OCI-M1 (cell line): ENCODE measurements around the gene GCGR.
"Not testable (repeated sequence)": the region's sequence is repeated elsewhere in the genome, so short reads cannot be mapped to it uniquely, and the experiment has no call there.

Experiments used
- DNase-seq: peaks from one replicate; lab custom pipeline; 2025; lab: John Stamatoyannopoulos, UW

The GCGR gene

DNA sequence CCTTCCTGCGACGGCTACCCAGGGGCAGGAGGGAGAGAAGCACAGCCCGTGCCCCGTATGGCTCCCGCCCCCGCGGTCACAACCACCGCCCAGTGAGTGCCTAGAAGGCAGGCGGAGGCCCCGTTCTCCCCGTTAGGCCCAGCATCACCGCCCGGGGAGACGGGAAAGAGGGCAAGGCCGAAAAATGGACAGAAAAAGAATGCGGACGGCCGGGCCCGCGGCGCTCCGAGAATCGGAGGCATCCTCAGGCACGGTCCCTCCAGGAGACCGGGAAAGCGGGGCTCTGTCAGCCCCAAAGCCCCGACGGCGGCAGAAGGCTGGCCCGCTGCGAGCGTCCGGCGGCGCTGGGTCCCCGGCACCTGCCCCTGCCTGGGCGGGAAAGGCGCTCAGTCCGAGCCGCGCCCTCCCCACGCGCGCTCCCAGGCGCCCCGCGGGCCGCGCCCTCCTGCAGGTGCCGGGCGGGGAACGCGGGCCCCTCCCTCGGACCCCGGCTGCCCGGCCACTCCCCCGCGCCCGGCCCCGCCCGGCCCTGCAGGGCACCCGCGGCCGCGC, 28.7 kb downstream of the GCGR start:
- peak; percentile 73 for DNase-seq

DNA sequence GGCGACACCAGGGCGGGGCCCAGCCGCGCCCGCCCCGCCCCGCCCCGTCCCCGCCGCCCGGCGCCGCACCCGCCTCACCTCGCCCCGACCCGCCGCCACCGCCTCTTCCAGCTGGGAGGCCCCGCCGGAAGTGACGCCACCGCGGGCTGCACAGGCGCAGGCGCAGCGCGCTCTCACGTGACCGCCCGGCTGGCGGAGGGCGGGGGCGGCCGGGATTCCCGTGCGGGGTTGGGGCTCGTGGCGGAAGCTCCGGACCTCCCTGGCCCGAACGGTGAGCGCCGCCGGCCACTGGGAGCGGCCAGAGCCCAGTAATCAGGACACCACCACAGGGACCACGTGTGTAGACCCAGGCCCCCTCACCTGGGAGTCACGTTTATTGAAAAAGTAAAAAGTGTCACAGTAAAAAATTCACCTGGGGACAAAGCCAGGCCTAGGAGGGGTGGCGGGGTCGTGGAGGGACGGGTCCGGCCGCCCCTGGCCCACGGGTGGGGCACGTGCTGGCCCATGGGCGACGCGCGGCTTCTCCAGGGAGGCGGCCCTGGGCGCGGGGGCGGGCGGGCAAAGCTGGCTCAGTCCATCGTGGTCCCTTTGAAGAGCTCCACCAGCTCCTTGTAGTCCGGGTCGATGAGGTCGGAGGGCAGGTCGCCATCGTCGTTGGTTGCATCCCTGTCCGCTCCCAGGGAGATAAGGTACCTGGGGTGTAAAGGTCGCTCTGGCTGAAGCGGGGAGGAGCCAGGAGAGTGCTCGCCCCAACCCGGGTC, 29.4 kb downstream of the GCGR start, which contains the start of gene MCRIP1:
Gene MCRIP1, minus strand, starts transcription at position 132 of the 761 bp plus-strand sequence. CDS start 8,785 bp downstream, outside the sequence.
- peak; percentile 96 for DNase-seq

- no peak for DNase-seq
Observed at GRCh38 chr17:81833921-81834830, 30.2 kb downstream of the GCGR start.

DNA sequence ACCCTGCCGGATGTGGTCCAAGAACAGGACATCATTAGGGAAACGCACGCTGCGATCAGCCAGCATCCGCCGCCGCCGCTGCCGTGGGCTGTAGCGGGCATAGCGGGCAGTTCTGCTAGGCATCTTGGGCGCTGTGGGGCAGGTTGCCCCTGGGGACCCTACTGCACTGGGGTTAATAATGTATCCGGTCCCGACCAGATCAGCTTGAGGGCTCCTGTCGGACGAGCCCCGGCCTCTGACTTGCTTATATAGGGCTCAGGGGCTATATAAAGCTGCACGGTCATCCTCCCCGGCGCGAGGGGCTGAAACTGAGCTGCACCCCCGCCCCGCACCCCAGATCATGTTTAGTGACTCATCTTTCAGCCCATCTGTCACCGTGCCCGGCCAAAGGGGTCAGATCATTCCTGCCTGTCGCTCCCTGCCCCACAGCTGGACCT, 30.9 kb downstream of the GCGR start, which contains the start of gene PPP1R27:
Gene PPP1R27, minus strand, starts transcription at position 220 of the 437 bp plus-strand sequence. Its CDS starts 97 bp downstream, at position 123.
- no peak for DNase-seq

- peak; percentile 10 for DNase-seq
Observed at GRCh38 chr17:81837641-81838040, 33.7 kb downstream of the GCGR start.

GRCh38 chr17:81838753-81839255, 34.9 kb downstream of the GCGR start:
- no peak for DNase-seq

DNA sequence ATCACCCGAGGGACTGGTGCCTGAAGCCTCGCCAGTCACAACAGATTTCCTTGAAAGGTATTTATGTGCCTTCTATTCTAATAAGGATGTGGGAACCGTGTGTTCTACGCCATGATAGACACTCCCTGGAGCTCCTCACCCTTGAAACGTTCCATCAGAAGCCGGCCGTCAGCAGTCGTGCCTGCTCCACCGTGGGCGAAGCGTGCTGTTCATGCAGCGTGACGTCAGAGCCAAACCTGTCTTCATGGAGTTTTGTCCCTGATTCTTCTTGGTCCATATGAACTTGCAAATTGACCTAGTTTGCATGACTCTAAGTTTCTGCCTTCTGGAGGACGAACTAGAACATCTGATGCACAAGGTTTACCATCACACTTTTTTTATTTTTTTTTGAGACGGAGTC, 35.4 kb downstream of the GCGR start:
- DNase-seq = no peak

DNA sequence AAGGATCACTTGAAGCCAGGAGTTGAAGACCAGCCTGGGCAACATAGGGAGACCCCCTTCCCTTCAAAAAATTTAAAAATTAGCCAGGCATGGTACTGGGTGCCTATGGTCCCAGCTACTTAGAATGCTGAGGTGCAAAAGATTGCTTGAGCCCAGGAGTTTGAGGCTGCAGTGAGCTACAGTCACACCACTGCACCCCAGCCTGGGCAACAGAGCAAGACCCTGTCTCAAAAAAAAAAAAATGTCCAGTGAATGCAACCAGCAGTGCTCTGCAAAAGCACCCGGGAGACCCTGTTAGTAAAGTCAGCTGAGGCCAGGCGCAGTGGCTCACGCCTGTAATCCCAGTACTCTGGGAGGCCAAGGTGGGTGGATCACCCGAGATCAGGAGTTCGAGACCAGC, 36.1 kb downstream of the GCGR start:
- not testable (repeated sequence) for DNase-seq

- no peak for DNase-seq
Observed at GRCh38 chr17:81840826-81841778, 37.2 kb downstream of the GCGR start.

GRCh38 chr17:81841866-81842265, 37.9 kb downstream of the GCGR start:
- no peak for DNase-seq

DNA sequence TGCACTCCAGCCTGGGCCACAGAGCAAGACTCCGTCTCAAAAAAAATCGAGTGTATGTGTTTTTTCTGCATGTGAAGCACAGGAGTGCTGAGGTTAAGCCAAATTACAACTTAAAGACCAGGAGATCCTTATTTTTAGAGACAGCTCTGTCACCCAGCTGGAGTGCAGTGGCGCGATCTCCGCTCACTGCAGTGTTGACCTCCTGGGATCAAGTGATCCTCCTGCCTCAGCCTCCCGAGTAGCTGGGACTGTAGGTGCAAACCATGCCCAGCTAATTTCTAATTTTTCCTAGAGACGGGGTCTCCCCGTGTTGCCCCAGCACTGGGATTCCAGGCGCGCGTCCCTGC, 38.4 kb downstream of the GCGR start:
- no peak for DNase-seq

DNA sequence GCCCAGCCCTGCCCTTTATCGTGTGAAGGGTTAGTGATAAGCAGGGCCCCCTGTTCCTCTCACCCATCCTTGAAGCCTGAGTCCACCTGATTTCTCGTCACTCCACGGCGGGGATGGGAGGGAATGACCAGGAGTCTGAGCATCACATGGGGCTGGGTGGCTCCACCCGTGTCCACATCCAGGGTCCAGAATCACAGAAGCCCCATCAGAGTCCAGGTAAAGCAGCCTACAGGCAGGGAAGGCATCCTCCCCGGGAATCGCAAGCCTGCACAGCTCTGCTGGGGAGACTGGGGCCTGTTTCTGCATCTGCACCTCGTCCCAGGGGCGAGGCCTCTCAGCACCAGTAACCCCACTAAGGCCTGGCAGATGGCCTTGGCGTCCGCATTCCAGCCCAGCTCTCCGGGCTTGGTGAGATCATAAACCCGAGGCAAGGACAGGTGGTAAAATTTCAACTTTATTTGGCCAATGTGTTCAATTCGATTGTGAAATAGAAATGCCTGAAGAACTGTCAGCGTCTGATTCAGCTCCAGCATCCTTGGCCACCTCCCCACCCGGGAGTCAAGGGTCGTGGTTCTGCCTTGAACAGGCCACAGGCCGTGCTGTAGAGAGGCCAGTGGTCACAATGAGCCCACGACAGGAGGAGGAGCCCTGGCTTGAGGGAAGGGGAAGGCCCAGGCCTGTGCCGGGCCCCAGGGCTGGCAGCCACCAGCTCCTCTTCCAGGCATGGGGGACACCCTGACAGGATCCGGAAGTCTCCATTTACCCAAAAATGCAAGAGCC, 39.0 kb downstream of the GCGR start:
- no peak for DNase-seq

DNA sequence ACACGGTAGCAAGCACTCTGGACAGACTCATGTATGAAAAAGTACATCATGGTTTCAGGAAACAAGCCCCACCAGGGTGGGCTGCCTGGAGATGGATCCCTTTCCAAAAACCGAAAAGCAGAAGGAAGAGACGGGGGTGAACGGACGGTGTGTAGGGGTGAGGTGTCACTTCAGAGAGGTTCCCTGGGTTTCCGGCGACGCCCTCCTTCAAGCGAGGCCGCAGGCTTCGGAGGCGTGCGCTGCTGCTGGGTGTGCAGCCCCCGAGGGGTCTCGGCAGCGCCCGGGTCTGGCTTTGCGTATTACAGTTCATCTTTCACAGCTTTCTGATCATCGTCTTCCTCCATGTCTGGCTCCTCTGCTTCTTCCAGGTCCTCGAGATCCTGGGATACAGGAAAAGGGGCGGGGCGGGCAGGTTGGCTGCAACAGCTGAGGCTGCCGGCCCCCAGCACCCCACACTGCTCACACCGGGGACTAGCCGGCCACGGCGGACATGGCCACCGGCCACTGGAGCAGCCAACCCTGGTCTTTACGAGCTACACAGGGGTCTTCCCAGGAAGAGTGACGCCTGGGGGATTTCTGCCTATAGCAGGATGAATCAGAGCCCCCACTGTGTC, 39.9 kb downstream of the GCGR start:
- DNase-seq = no peak

- DNase-seq = no peak
Observed at GRCh38 chr17:81844327-81844851, 40.4 kb downstream of the GCGR start.

GRCh38 chr17:81844887-81845286, 40.9 kb downstream of the GCGR start:
- no peak for DNase-seq

DNA sequence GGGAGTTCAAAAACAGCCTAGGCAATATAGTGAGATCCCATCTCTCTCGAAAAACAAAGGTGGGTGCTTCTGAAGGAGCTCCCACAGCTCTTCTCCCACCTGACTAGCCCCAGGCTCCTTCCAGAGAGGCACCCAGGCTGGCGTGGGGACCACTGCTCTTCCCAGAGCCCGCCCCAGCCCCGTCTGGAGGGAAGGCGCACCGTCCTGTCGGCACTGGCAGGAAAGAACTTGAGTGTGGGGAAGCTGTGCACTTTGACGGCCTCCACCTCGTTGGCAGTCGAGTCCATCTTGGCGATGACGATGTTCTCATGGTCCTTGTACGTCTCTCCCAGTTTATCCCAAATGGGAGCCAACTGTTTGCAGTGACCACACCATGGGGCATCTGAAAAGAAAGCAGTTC, 41.4 kb downstream of the GCGR start:
- DNase-seq = no peak

DNA sequence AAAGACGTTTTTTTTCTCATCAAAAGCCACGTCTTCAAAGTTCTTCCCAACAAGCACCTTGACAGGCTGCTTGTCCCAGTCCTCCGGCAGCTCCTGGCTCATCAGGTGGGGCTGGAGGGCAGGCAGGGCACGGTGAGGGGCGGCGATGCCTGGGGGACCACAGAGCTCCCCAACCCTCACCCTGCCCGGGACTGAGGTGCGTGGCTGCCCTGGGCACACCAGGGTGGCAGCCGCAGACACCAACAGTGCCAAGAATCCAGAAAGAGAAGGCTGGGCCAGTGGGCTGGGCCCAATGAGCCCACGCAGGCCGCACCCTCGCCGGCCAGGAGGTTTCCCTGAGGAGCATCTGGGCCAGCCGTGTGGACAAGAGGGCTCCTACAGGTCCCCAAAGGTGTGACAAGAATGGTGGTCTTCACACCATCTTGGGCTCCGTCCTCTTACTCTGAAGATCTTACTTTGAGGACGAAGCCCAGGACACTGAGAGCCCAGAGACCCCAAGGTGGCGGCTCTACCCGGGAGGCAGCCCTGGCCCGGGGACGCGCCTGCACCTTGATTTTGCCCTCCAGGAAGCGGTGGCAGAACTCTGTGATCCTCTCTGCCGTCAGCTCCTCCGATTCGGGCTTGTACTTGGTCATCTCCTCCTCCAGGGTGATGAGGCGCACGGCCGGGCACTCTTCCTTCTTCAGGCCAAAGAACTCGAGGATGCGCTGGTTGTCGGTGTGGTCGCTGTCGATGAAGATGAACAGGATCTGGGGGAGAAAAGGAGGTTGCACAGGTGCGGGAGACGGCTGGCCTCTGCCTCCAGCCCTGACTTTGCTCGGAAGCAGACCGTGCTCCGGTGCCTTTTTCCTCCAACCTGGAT, 42.2 kb downstream of the GCGR start:
- DNase-seq = no peak
